SK-N-SH treated with all-trans-retinoic acid at 6 μM for 48 hours (cell line): Measurements from ENCODE around the gene PHACTR2.

Experiments
- ARNTL ChIP-seq: fragments of 450-650 bp; formaldehyde crosslinking; IDR thresholded peaks from 2 replicates; pipeline ENCODE4 v1.5.0; 2020; ENCODE audit warnings: low read depth, mild to moderate bottlenecking, moderate library complexity, borderline replicate concordance
- BACH2 ChIP-seq: fragments of 250-450 bp; sonication (Bioruptor Pico); IDR thresholded peaks from 2 replicates; pipeline ENCODE4 v1.9.0; 2021; ENCODE audit warnings: mild to moderate bottlenecking, borderline replicate concordance
- CREB5 ChIP-seq: fragments of 250-450 bp; sonication (Bioruptor Pico); IDR thresholded peaks from 2 replicates; pipeline ENCODE4 v1.5.1; 2020; ENCODE audit warnings: low read depth, mild to moderate bottlenecking, moderate library complexity
- CSDC2 ChIP-seq: fragments of 250-450 bp; sonication (Bioruptor Pico); IDR thresholded peaks from 2 replicates; pipeline ENCODE4 v1.5.0; 2020; ENCODE audit warnings: mild to moderate bottlenecking, moderate library complexity
- ESRRG ChIP-seq: fragments of 250-450 bp; sonication (Bioruptor Pico); IDR thresholded peaks from 2 replicates; pipeline ENCODE4 v1.6.1; 2021; ENCODE audit warnings: mild to moderate bottlenecking
- OSR1 ChIP-seq: fragments of 250-450 bp; sonication (Bioruptor Pico); IDR thresholded peaks from 2 replicates; pipeline ENCODE4 v1.8.0; 2022; ENCODE audit warnings: moderate library complexity, mild to moderate bottlenecking, inconsistent platforms
- PATZ1 ChIP-seq: fragments of 250-450 bp; sonication (Bioruptor Pico); IDR thresholded peaks from 2 replicates; pipeline ENCODE4 v1.8.0; 2020; ENCODE audit warnings: mild to moderate bottlenecking, moderate library complexity, borderline replicate concordance
- PPARA ChIP-seq: fragments of 250-450 bp; sonication (Bioruptor Pico); IDR thresholded peaks from 2 replicates; pipeline ENCODE4 v1.5.0; 2020; ENCODE audit warnings: mild to moderate bottlenecking, borderline replicate concordance
- TCF4 ChIP-seq: fragments of 250-450 bp; sonication (Bioruptor Pico); IDR thresholded peaks from 2 replicates; pipeline ENCODE4 v1.8.0; 2021; ENCODE audit warnings: mild to moderate bottlenecking, moderate library complexity, borderline replicate concordance
- TSHZ2 ChIP-seq: fragments of 250-450 bp; sonication (Bioruptor Pico); IDR thresholded peaks from 2 replicates; pipeline ENCODE4 v1.5.0; 2020; ENCODE audit warnings: mild to moderate bottlenecking, moderate library complexity
- ZC3H10 ChIP-seq: fragments of 250-450 bp; sonication (Bioruptor Pico); IDR thresholded peaks from 2 replicates; pipeline ENCODE4 v1.5.1; 2021; ENCODE audit warnings: mild to moderate bottlenecking, moderate library complexity
- ZNF565 ChIP-seq: fragments of 450-650 bp; formaldehyde crosslinking; conservative IDR thresholded peaks from 2 replicates; pipeline ENCODE4 v1.5.0; 2020; ENCODE audit warnings: low read depth, mild to moderate bottlenecking, moderate library complexity
- ZNF8 ChIP-seq: fragments of 450-650 bp; formaldehyde crosslinking; IDR thresholded peaks from 2 replicates; pipeline ENCODE4 v1.5.0; 2020; ENCODE audit warnings: mild to moderate bottlenecking, moderate library complexity

- TF ChIP-seq TSHZ2 (CRISPR knock-in tag) (no peak), TCF4 (no peak), ZNF8 (CRISPR knock-in tag) (no peak), CREB5 (CRISPR knock-in tag) (no peak), BACH2 (CRISPR knock-in tag) (no peak), ZNF565 (CRISPR knock-in tag) (no peak), PPARA (CRISPR knock-in tag) (no peak), ESRRG (CRISPR knock-in tag) (no peak), ZC3H10 (CRISPR knock-in tag) (no peak), PATZ1 (no peak), CSDC2 (CRISPR knock-in tag) (no peak), OSR1 (CRISPR knock-in tag) (no peak), ARNTL (CRISPR knock-in tag) (no peak)
Measured at GRCh38 chr6:143637691-143638090, 40.1 kb upstream of the PHACTR2 start.
